Hepatocyte (in vitro differentiated cells): ENCODE data around the gene KCNIP2. TPM values are rescaled to one million over a fixed set of nuclear protein-coding genes. Genes with fewer than 3 reads are reported as not detected.
A peak's percentile ranks its signal among the peaks of the same experiment; 100 is the strongest.

ENCODE experiments used
- DNase-seq: peaks from one replicate; pipeline ENCODE4 v3.0.0-alpha.2; 2016; ENCODE audit warnings: low spot score
- H2AFZ ChIP-seq: fragments of 200-600 bp; sonication (generic); 2 replicates; pipeline ENCODE4 v1.6.0; 2016; ENCODE audit warnings: antibody characterized with exemption, mild to moderate bottlenecking
- H3K27ac ChIP-seq: fragments of 200-600 bp; sonication (generic); 2 replicates; pipeline ENCODE4 v1.5.1; 2016; ENCODE audit warnings: mild to moderate bottlenecking
- H3K27me3 ChIP-seq: fragments of 200-600 bp; sonication (generic); 2 replicates; pipeline ENCODE4 v1.6.1; 2016
- H3K36me3 ChIP-seq: fragments of 200-600 bp; sonication (generic); replicated peaks from 2 replicates; pipeline ENCODE4 v1.5.1; 2016; ENCODE audit warnings: low read depth; ENCODE audit not compliant: insufficient read depth
- H3K4me1 ChIP-seq: fragments of 200-600 bp; sonication (generic); 2 replicates; pipeline ENCODE4 v1.5.1; 2016; ENCODE audit warnings: mild to moderate bottlenecking, moderate library complexity; ENCODE audit not compliant: insufficient read depth
- H3K4me2 ChIP-seq: fragments of 200-600 bp; sonication (generic); 2 replicates; pipeline ENCODE4 v1.6.0; 2016
- H3K4me3 ChIP-seq: fragments of 200-600 bp; sonication (generic); 2 replicates; pipeline ENCODE4 v1.5.1; 2016; ENCODE audit warnings: mild to moderate bottlenecking
- H3K79me2 ChIP-seq: fragments of 200-600 bp; sonication (generic); 2 replicates; pipeline ENCODE4 v1.6.0; 2017; ENCODE audit warnings: mild to moderate bottlenecking
- H3K9me2 ChIP-seq: fragments of 200-600 bp; sonication (generic); replicated peaks from 2 replicates; pipeline ENCODE4 v1.6.0; 2017; ENCODE audit warnings: mild to moderate bottlenecking; ENCODE audit not compliant: insufficient read depth
- H3K9me3 ChIP-seq: fragments of 200-600 bp; sonication (generic); 2 replicates; pipeline ENCODE4 v1.5.1; 2016; ENCODE audit warnings: low read depth, mild to moderate bottlenecking
- H4K20me1 ChIP-seq: fragments of 200-600 bp; sonication (generic); 2 replicates; pipeline ENCODE4 v1.6.0; 2016; ENCODE audit warnings: mild to moderate bottlenecking; ENCODE audit not compliant: insufficient read depth, poor library complexity, severe bottlenecking
- CTCF ChIP-seq: fragments of 200-600 bp; sonication (generic); IDR thresholded peaks from 2 replicates; pipeline ENCODE4 v1.5.1; 2016; ENCODE audit warnings: antibody characterized with exemption, mild to moderate bottlenecking; ENCODE audit not compliant: poor library complexity
- EZH2 ChIP-seq: fragments of 200-600 bp; sonication (generic); IDR thresholded peaks from 2 replicates; pipeline ENCODE4 v1.6.1; 2016; ENCODE audit warnings: antibody characterized with exemption, mild to moderate bottlenecking, borderline replicate concordance
- EZH2phosphoT487 ChIP-seq: fragments of 200-600 bp; sonication (generic); IDR thresholded peaks from one replicate; pipeline ENCODE4 v1.6.1; 2018; ENCODE audit warnings: antibody characterized with exemption, mild to moderate bottlenecking, low read depth, moderate library complexity; ENCODE audit not compliant: unreplicated experiment, severe bottlenecking
- WGBS: methylation state at CpG from one replicate; pipeline ENCODE4 v1.1.6; 2016; ENCODE audit warnings: low lambda C conversion rate; ENCODE audit errors: missing lambda C conversion rate; 5-methylcytosine and 5-hydroxymethylcytosine counted together
- polyA plus RNA-seq: library from polyadenylated mRNA; unstranded; fragments of >200 nt; fragmentation: Nextera tagmentation; extraction: Ambion mirVana; gene quantifications from 2 replicates; pipeline ENCODE4 v1.2.1, GENCODE V29; 2016
- total RNA-seq: library from RNA; depleted of rRNA; stranded (reverse); fragments of >200 nt; gene quantifications from 2 replicates; pipeline ENCODE4 v1.2.3, GENCODE V29; 2014

KCNIP2 gene
- total and polyA plus RNA-seq, 2 experiments from 2014 or later = 0.87 to 1.0 TPM

DNA sequence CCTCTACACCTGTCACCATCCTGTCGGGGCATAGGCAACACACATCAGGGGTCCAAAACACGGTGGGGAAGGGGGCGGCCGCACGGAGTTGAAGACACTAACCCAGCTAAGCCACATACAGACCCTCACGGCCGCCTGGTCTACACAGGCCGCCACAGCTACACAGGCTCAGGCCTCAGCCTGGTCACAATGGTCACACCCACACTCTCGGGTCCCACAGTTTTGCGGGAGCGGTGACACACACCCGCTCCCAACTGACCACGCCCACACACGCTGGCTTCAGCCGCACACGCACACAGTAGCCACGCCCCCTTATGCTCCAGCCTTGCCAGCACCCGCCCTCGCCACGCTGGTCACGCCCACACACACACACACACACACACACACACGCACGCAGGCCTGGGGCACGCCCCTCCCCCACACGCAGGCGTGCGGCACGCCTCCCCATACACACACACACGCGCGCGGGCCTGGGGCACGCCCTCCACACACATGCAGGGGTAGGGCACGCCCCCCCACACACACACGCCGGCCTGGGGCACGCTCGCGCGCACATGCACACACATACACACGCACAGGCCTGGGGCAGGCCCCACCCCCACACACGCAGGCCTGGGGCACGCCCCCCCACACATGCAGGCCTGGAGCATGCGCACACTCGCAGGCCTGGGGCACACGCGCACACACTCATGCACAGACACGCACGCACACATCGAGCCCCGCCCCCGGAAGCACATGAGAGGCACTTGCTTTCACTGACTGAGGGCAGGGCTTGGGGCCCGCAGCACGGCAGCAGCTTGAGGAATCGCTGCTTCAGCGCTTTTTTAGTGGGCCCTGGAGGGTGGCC, 13.1 kb downstream of the KCNIP2 start:
- TF ChIP-seq EZH2 = no peak
- H3K4me3 ChIP-seq = peak overlapping the region; percentile 31
- peaks cover 14% of the 10 kb centered on the region for H3K4me1 ChIP-seq
- H3K27me3 ChIP-seq = no peaks in the 10 kb centered on the region
- peak; percentile 97 for DNase-seq
- H3K9me3 ChIP-seq = no peaks in the 10 kb centered on the region
- peak overlapping the region; percentile 93 for H3K27ac ChIP-seq
- H3K36me3 ChIP-seq = no peaks in the 10 kb centered on the region
- no peaks in the 10 kb centered on the region for H3K9me2 ChIP-seq
- no peaks in the 10 kb centered on the region for H4K20me1 ChIP-seq
- 5% methylated on average over 32 of the region's 56 CpGs for WGBS
- H3K79me2 ChIP-seq = no peaks in the 10 kb centered on the region
- H2AFZ ChIP-seq = peak overlapping the region; percentile 64
- H3K4me2 ChIP-seq = peak overlapping the region; percentile 95

DNA sequence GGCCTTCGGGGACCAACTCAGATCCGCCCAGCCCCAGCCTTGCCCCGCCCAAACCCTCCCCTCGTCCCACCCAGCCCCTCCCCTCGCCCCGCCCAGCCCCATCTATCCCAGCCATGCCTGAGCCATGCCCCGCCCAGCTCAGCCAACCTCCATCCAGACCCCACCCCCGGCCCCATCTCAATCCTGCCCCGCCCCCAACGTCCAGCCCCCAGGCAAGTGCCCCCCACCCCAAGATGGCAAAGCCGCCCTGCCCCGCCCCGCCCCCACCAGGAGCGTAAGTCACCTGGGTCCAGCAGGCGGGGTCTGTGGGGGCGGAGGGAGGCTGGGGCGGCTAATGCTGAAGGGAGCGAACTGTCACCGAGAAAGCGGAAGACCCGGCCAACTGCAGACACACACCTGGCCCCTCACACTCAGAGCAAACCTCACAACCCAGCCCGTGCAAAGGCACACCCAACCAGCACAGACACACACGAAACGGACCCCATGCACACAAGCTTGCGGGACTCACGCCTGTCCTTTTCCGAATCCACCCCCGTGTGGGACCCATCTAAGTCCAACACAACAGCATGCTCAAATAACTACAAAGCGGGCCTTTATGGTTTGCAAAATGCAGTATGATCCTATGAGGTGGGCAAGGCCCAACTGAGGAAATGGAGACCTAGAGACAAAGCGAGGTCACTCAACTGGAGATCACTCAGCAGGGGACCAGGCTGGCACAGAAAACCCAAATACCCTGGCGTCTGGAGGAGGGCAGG, 13.9 kb downstream of the KCNIP2 start:
- no peak overlapping the region for H3K4me3 ChIP-seq

DNA sequence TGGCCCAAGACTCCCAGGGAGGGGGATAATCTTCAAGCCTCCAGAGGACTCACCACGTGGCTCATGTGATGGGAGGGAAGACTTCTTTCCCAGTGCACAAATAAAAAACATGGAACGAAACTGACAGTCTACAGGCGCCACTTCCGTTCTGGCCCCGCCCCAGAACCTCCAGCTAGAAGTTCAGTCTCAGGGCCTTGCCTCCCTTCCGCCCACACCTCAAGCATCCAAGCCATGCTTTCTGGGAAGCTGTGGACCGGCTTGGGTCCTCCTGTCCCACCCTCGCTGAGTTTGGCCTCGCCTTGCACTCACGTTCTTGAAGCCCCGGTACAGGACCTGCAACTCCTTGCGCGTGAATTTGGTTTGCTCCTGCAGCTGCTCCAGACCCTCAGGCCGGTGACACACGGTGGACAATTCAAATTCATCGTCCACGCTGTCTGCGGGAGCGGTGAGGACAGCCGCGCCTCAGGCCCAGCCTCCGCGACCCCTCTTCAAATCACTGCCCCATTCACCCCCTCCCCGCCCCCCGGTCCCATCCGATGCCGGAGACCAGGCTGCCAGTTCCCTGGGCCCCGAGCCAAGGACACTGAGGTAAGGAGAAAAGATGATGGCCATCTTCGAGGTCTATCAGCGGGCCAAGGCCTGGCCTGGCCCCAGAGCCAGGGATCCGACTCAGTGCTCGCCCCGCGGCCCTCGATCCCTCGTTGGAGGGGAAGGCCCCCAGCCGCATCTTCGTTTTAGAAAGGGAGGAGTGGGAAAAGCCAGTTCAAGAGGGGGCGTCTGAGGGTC, 14.6 kb downstream of the KCNIP2 start:
- peaks cover 14% of the 10 kb centered on the region for H3K4me1 ChIP-seq
- no peak for DNase-seq
- no peaks in the 10 kb centered on the region for H3K36me3 ChIP-seq
- H3K27ac ChIP-seq = no peak overlapping the region
- H3K4me3 ChIP-seq = no peak overlapping the region
- H3K9me2 ChIP-seq = no peaks in the 10 kb centered on the region
- no peaks in the 10 kb centered on the region for H3K9me3 ChIP-seq
- H3K4me2 ChIP-seq = peak overlapping the region; percentile 95
- TF ChIP-seq CTCF = no peak
- TF ChIP-seq EZH2phosphoT487 = no peak
- no peak for TF ChIP-seq EZH2
- WGBS = 60% methylated on average over 25 of the region's 39 CpGs
- H3K27me3 ChIP-seq = no peaks in the 10 kb centered on the region
- H2AFZ ChIP-seq = no peak overlapping the region
- no peaks in the 10 kb centered on the region for H3K79me2 ChIP-seq
- no peaks in the 10 kb centered on the region for H4K20me1 ChIP-seq

More for the DNA sequence above, 13.9 kb downstream of the KCNIP2 start:
- Histone ChIP-seq H3K9me2 (no peaks in the 10 kb centered on the region), H3K79me2 (no peaks in the 10 kb centered on the region), H3K27ac (peak overlapping the region; percentile 93), H3K36me3 (no peaks in the 10 kb centered on the region), H3K4me2 (peak overlapping the region; percentile 95), H3K4me1 (peaks cover 14% of the 10 kb centered on the region), H2AFZ (no peak overlapping the region), H4K20me1 (no peaks in the 10 kb centered on the region), H3K27me3 (no peaks in the 10 kb centered on the region), H3K9me3 (no peaks in the 10 kb centered on the region)
- WGBS = 11% methylated on average over 16 of the region's 31 CpGs
- peak; percentile 79 for DNase-seq
- TF ChIP-seq EZH2phosphoT487 = no peak
- no peak for TF ChIP-seq CTCF
- no peak for TF ChIP-seq EZH2
